Fibroblast of skin of scalp (primary cell): ENCODE results near the gene TBC1D3D. TPM values are rescaled to one million over a fixed set of nuclear protein-coding genes. Genes with fewer than 3 reads are reported as not detected.
"Not testable (repeated sequence)": the region's sequence is repeated elsewhere in the genome, so short reads cannot be mapped to it uniquely, and the experiment has no call there.

Source experiments
- DNase-seq: peaks from one replicate; pipeline ENCODE4 v3.0.0-alpha.2; 2013
- polyA plus RNA-seq, 2 experiments: library from polyadenylated mRNA; unstranded; fragments of 120-200 nt; gene quantifications; one replicate each; pipeline ENCODE4 v1.2.1, GENCODE V29; 2013; ENCODE audit not compliant: insufficient read length in 2 of 2

The TBC1D3D gene
- polyA plus RNA-seq (2013, experiment 1 of 2; ENCODE audit: insufficient read length), result 0.60 TPM
- 1.1 TPM for polyA plus RNA-seq (2013, experiment 2 of 2; ENCODE audit: insufficient read length)

DNA sequence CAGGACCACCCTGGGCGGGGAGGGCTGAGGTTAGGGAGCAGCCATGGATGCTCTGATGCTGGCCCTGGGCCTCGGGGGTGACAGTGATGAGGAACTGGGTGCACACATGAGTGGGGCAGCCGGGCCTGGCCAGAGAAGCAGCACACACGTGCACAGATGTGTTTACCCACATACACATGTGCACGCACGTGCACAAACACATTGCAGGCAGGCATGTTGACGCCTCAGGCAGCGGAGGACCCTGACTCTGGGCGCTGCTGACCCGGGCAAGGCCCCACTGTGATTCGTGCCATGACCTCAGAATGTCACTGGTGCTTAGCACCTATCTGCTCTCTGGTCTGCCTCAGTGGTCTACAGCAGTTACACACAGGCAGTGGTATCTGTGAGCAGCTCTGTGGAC is at the start of gene TBC1D3D:
Gene TBC1D3D, plus strand, starts transcription at position 301 of the 400 bp plus-strand sequence. CDS start 1,585 bp downstream, outside the sequence.
- not testable (repeated sequence) for DNase-seq

DNA sequence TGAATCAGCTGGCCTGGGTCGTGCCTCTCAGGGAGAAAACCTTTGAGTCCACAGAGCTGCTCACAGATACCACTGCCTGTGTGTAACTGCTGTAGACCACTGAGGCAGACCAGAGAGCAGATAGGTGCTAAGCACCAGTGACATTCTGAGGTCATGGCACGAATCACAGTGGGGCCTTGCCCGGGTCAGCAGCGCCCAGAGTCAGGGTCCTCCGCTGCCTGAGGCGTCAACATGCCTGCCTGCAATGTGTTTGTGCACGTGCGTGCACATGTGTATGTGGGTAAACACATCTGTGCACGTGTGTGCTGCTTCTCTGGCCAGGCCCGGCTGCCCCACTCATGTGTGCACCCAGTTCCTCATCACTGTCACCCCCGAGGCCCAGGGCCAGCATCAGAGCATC is 14.8 kb upstream of the TBC1D3D start, which contains the start of gene TBC1D3L:
Gene TBC1D3L, minus strand, starts transcription at position 101 of the 400 bp plus-strand sequence. CDS start 1,540 bp downstream, outside the sequence.
- DNase-seq, result not testable (repeated sequence)
